A673 (cell line): ENCODE data around the gene WHRN. TPM values are rescaled to one million over a fixed set of nuclear protein-coding genes. Genes with fewer than 3 reads are reported as not detected.

ENCODE experiments used
- BruUV-seq: library from RNA; stranded (reverse); fragments of 400-500 nt; replicated peaks from 2 replicates; lab custom pipeline; 2021; lab: Mats Ljungman, UMichigan
- CTCF ChIA-PET: fragments of 300-600 bp; sonication (Branson Sonifier 250); formaldehyde crosslinking; loops from one replicate; lab custom pipeline; 2022; ENCODE audit warnings: antibody characterized with exemption; lab: Charles Lee
- POLR2A ChIA-PET: fragments of 300-600 bp; sonication (Branson Sonifier 250); formaldehyde crosslinking; loops from one replicate; lab custom pipeline; 2022; ENCODE audit warnings: antibody characterized with exemption; ENCODE audit not compliant: low non-redundant PET; lab: Charles Lee
- DNase-seq: peaks from one replicate; pipeline ENCODE4 v3.0.0-alpha.2; 2015; ENCODE audit warnings: low spot score
- H3K27ac ChIP-seq: fragments of 200-600 bp; sonication (generic); 2 replicates; pipeline ENCODE4 v1.5.1; 2016; ENCODE audit warnings: mixed run types, low read depth, mild to moderate bottlenecking, mixed read lengths, antibody characterized with exemption, low read length; ENCODE audit not compliant: poor library complexity, severe bottlenecking
- H3K27me3 ChIP-seq: fragments of 200-600 bp; sonication (generic); replicated peaks from 2 replicates; pipeline ENCODE4 v1.6.1; 2017; ENCODE audit warnings: mixed run types, low read depth, mild to moderate bottlenecking, mixed read lengths, antibody characterized with exemption, low read length; ENCODE audit not compliant: insufficient read depth, poor library complexity
- H3K36me3 ChIP-seq: fragments of 200-600 bp; sonication (generic); 2 replicates; pipeline ENCODE4 v1.6.1; 2016; ENCODE audit warnings: mixed run types, mild to moderate bottlenecking, mixed read lengths, antibody characterized with exemption, low read length; ENCODE audit not compliant: insufficient read depth, poor library complexity, severe bottlenecking
- H3K4me1 ChIP-seq: fragments of 200-600 bp; sonication (generic); 2 replicates; pipeline ENCODE4 v1.6.1; 2017; ENCODE audit warnings: mixed run types, mild to moderate bottlenecking, mixed read lengths, antibody characterized with exemption, low read length; ENCODE audit not compliant: insufficient read depth, poor library complexity, severe bottlenecking
- H3K4me3 ChIP-seq: fragments of 200-600 bp; sonication (generic); 2 replicates; pipeline ENCODE4 v1.5.1; 2016; ENCODE audit warnings: low read depth, mixed run types, mild to moderate bottlenecking, mixed read lengths, low read length; ENCODE audit not compliant: poor library complexity, severe bottlenecking
- H3K9me3 ChIP-seq: fragments of 200-600 bp; sonication (generic); 2 replicates; pipeline ENCODE4 v1.6.1; 2016; ENCODE audit warnings: mixed run types, low read depth, mild to moderate bottlenecking, mixed read lengths, antibody characterized with exemption, low read length; ENCODE audit not compliant: poor library complexity, severe bottlenecking
- EZH2 ChIP-seq: fragments of 200-600 bp; sonication (generic); IDR thresholded peaks from 2 replicates; pipeline ENCODE4 v1.6.1; 2017; ENCODE audit warnings: borderline replicate concordance, low read depth, mild to moderate bottlenecking, mixed read lengths, antibody characterized with exemption, low read length; ENCODE audit not compliant: poor library complexity, severe bottlenecking
- intact Hi-C: fragments of 100-400 bp; cut with micrococcal nuclease; formaldehyde crosslinking; loops from one replicate; pipeline ENCODE4 v1.10.0; 2022; ENCODE audit not compliant: unreplicated experiment
- total RNA-seq: library from RNA; stranded (reverse); gene quantifications from 2 replicates; pipeline ENCODE4 v1.2.3, GENCODE V29; 2021
- TF ChIP-seq, protein P1 (sequence below): fragments of 300-800, 200-600 bp; sonication (generic); conservative IDR thresholded peaks from 2 replicates; pipeline ENCODE4 v1.5.1; 2017; ENCODE audit warnings: low read depth, mild to moderate bottlenecking, antibody characterized with exemption, low read length, moderate library complexity, mixed read lengths

WHRN gene
- total RNA-seq, 1 experiment from 2014 or later, result 9.1 TPM

DNA sequence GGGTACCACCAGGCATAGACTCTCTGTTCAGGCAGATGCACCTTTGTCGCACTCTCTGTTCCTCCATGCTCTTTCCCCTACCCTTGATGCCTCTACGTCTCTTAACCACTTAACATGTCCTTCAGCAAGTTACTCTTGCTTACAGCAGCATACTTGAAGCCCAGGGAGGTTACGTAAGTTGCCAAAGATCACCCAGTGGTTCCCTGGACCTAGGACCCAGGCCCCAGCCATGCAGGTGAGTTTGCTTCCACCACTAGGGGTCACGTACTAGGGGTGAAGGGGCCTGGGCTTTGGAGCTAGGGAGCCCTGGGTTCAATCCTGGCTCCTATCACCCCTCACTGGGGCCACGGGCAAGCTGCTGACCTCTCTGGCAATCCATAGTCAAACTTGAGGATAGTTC lies 126.4 kb downstream of the WHRN start:
- CTCF ChIA-PET, result no interaction called here
- no peak for TF ChIP-seq EZH2
- TF ChIP-seq, protein P1, sequence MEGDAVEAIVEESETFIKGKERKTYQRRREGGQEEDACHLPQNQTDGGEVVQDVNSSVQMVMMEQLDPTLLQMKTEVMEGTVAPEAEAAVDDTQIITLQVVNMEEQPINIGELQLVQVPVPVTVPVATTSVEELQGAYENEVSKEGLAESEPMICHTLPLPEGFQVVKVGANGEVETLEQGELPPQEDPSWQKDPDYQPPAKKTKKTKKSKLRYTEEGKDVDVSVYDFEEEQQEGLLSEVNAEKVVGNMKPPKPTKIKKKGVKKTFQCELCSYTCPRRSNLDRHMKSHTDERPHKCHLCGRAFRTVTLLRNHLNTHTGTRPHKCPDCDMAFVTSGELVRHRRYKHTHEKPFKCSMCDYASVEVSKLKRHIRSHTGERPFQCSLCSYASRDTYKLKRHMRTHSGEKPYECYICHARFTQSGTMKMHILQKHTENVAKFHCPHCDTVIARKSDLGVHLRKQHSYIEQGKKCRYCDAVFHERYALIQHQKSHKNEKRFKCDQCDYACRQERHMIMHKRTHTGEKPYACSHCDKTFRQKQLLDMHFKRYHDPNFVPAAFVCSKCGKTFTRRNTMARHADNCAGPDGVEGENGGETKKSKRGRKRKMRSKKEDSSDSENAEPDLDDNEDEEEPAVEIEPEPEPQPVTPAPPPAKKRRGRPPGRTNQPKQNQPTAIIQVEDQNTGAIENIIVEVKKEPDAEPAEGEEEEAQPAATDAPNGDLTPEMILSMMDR, result no peak
- DNase-seq, result no peak
- Histone ChIP-seq H3K4me1 (peaks cover 8% of the 10 kb centered on the region), H3K4me3 (no peak overlapping the region), H3K36me3 (peaks cover 24% of the 10 kb centered on the region), H3K27me3 (no peaks in the 10 kb centered on the region), H3K9me3 (no peaks in the 10 kb centered on the region), H3K27ac (no peak overlapping the region)
- intact Hi-C loops, result loop anchor here (5.0 kb wide), 1 partner anchor 48 kb away; no protein-coding TSS in a partner anchor
- no TSS peak for BruUV-seq
- POLR2A ChIA-PET, result no interaction called here

DNA sequence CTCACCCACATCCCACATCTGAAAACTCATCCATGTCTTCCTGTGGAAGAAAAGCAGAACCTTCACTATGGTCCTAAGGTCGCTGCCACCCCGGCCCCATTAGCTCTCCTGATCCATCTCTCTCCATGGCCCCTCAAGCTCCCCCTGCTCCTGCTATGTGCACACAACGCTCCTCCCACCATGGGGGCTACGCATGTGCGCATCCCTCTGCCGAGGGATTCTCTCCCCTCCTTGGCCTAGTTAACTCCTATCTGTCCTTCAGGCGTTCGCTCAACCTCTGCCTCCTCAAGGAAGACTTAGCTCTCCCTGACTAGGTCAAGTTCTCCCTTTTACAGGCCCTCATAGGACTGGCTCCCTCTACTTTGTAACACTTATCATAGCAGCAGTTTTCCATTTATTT lies 127.3 kb downstream of the WHRN start:
- Histone ChIP-seq H3K27me3 (no peaks in the 10 kb centered on the region), H3K9me3 (no peaks in the 10 kb centered on the region), H3K36me3 (peaks cover 27% of the 10 kb centered on the region), H3K27ac (no peak overlapping the region), H3K4me1 (no peaks in the 10 kb centered on the region), H3K4me3 (no peak overlapping the region)
- ChIA-PET CTCF (no interaction called here), POLR2A (no interaction called here)
- intact Hi-C loops, result loop anchor here (5.0 kb wide), 1 partner anchor 49 kb away; no protein-coding TSS in a partner anchor
- BruUV-seq, result no TSS peak
- TF ChIP-seq EZH2, result no peak
- TF ChIP-seq, protein P1, result no peak
- DNase-seq, result no peak

DNA sequence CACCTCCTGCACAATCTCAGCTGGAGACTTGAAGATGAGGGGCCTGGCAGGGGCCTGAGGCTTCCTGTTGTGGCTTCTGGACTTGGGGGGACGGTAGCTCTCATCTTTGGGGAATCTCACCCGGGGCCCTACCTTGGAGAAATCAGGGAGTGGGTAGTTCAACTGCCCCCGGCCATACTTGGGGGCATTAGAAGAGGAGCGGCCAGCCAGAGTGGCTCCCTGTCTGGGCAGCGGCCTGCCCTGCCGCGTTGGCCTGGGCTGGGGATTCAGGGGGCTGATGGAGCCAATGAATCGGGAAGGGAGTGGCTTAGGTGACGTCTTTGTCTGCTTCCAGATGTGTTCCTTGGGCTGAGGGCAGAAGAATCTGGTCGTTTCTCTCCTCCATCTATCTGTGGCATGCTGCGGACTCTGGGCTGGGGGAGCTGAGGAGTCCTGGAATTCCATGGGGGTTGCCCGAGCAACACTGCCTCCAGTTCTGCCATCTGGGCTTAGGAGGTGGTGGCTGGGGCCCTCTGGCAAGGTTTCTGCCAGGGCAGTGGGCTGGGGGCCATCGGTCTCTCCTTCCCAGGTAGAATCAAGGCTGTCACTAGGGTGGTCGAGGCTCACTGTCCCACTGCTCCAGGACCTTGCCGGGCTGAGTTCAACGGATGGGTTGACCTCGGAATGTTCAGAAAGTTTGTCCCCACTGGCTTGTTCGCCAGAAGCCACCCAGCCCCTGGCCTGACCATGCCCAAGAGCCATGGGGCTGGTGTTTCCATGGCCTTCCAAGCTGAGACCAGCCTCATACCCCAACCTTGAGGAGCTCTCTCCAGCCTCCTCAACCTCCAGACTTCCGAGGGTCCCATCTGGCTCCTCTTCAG lies 128.5 kb downstream of the WHRN start:
- BruUV-seq, result no TSS peak
- intact Hi-C loops, result loop anchor here (5.0 kb wide), 1 partner anchor 50 kb away; no protein-coding TSS in a partner anchor

More for the DNA sequence above, 128.5 kb downstream of the WHRN start:
- TF ChIP-seq EZH2, result no peak
- TF ChIP-seq, protein P1, result no peak
- Histone ChIP-seq H3K4me3 (no peak overlapping the region), H3K27ac (no peak overlapping the region), H3K27me3 (no peaks in the 10 kb centered on the region), H3K36me3 (peaks cover 27% of the 10 kb centered on the region), H3K9me3 (no peaks in the 10 kb centered on the region), H3K4me1 (no peaks in the 10 kb centered on the region)
- POLR2A ChIA-PET, result no interaction called here
- no peak for DNase-seq
- CTCF ChIA-PET, result no interaction called here
